ENCODE results near the gene TTF1. TPM values are rescaled to one million over a fixed set of nuclear protein-coding genes. Genes with fewer than 3 reads are reported as not detected.

TTF1 gene
- total RNA-seq, 1 donor from 2014 or later, result 18.0 TPM

GRCh38 chr9:132367613-132368313 is 38.9 kb downstream of the TTF1 start:
- DNase-seq, result no peak
- no peaks in the 10 kb centered on the region for H3K9me3 Mint-ChIP-seq (ENCODE audit: unreplicated experiment)
- no peaks in the 10 kb centered on the region for H3K27me3 Mint-ChIP-seq (ENCODE audit: unreplicated experiment)
- TF ChIP-seq, protein P1, sequence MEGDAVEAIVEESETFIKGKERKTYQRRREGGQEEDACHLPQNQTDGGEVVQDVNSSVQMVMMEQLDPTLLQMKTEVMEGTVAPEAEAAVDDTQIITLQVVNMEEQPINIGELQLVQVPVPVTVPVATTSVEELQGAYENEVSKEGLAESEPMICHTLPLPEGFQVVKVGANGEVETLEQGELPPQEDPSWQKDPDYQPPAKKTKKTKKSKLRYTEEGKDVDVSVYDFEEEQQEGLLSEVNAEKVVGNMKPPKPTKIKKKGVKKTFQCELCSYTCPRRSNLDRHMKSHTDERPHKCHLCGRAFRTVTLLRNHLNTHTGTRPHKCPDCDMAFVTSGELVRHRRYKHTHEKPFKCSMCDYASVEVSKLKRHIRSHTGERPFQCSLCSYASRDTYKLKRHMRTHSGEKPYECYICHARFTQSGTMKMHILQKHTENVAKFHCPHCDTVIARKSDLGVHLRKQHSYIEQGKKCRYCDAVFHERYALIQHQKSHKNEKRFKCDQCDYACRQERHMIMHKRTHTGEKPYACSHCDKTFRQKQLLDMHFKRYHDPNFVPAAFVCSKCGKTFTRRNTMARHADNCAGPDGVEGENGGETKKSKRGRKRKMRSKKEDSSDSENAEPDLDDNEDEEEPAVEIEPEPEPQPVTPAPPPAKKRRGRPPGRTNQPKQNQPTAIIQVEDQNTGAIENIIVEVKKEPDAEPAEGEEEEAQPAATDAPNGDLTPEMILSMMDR (IDR thresholded peaks at IDR 0.05; ENCODE audit: partially characterized antibody, unreplicated experiment), result no peak
- no peak overlapping the region for H3K4me3 Mint-ChIP-seq (ENCODE audit: unreplicated experiment)
- no peaks in the 10 kb centered on the region for H3K4me1 Mint-ChIP-seq (ENCODE audit: low read depth, unreplicated experiment)
- no peak overlapping the region for H3K27ac Mint-ChIP-seq (ENCODE audit: unreplicated experiment)
- no peaks in the 10 kb centered on the region for H3K36me3 Mint-ChIP-seq (ENCODE audit: unreplicated experiment)

DNA sequence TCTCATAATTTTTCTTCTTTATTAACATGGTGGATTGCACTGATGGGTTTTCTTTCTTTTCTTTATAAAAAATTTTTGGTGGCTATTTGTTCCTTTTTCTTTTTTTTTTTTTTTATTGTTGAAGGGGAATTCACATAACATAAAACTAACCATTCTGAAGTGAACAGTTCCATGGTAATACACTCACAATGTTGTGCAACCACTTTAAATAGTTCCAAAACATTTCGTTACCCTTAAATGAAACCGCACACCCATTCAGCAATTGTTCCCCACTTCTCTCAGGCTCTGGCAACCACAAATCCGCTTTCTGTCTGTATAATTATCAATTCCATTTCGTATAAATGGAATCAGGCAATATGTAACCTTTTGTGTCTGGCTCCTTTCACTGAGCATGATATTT is 40.2 kb downstream of the TTF1 start:
- H3K4me1 Mint-ChIP-seq (ENCODE audit: low read depth, unreplicated experiment), result no peaks in the 10 kb centered on the region
- H3K27ac Mint-ChIP-seq (ENCODE audit: unreplicated experiment), result no peak overlapping the region
- no peak overlapping the region for H3K4me3 Mint-ChIP-seq (ENCODE audit: unreplicated experiment)
- DNase-seq, result no peak
- no peaks in the 10 kb centered on the region for H3K9me3 Mint-ChIP-seq (ENCODE audit: unreplicated experiment)
- TF ChIP-seq, protein P1 (IDR thresholded peaks at IDR 0.05; ENCODE audit: partially characterized antibody, unreplicated experiment), result no peak
- no peaks in the 10 kb centered on the region for H3K36me3 Mint-ChIP-seq (ENCODE audit: unreplicated experiment)
- H3K27me3 Mint-ChIP-seq (ENCODE audit: unreplicated experiment), result no peaks in the 10 kb centered on the region

DNA sequence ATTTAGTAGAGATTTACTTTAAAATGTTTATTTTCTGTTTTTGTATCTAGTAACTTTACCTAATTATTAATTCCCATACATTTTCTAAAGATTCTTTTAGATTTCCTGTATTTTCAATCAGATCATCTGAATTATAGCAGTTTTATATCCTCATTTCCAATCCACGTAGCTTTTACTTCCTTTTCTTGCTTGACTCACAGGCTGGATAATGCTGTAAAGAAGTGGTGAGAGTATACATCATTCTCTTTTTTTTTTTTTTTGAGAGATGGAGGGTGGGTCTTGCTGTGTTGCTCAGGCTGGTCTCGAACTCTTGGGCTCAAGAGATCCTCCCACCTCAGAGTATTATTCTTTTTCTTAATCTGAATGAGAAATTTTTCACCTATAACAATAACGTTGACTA is 40.7 kb downstream of the TTF1 start:
- TF ChIP-seq, protein P1 (IDR thresholded peaks at IDR 0.05; ENCODE audit: partially characterized antibody, unreplicated experiment), result no peak
- H3K9me3 Mint-ChIP-seq (ENCODE audit: unreplicated experiment), result no peaks in the 10 kb centered on the region
- H3K27me3 Mint-ChIP-seq (ENCODE audit: unreplicated experiment), result no peaks in the 10 kb centered on the region
- no peak overlapping the region for H3K4me3 Mint-ChIP-seq (ENCODE audit: unreplicated experiment)
- H3K27ac Mint-ChIP-seq (ENCODE audit: unreplicated experiment), result no peak overlapping the region
- H3K36me3 Mint-ChIP-seq (ENCODE audit: unreplicated experiment), result no peaks in the 10 kb centered on the region
- no peak for DNase-seq
- H3K4me1 Mint-ChIP-seq (ENCODE audit: low read depth, unreplicated experiment), result no peaks in the 10 kb centered on the region

GRCh38 chr9:132364068-132364467 is 42.6 kb downstream of the TTF1 start:
- TF ChIP-seq, protein P1 (IDR thresholded peaks at IDR 0.05; ENCODE audit: partially characterized antibody, unreplicated experiment), result no peak
- H3K27me3 Mint-ChIP-seq (ENCODE audit: unreplicated experiment), result no peaks in the 10 kb centered on the region

DNA sequence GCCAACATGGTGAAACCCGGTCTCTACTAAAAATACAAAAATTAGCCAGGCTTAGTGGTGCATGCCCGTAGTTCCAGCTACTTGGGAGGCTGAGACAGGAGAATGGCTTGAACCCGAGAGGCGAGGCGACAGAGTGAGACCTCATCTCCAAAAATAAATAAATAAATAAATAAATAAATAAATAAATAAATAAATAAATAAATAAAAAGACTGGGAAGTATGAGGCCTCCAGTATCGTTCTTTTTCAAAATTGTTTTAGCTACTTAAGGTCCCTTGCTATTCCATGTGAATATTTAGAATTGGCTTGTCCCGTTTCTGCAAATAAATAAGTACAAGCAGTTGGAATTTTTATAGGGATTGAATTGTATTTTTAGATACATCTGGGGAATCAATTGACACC is 48.9 kb downstream of the TTF1 start:
- TF ChIP-seq, protein P1 (IDR thresholded peaks at IDR 0.05; ENCODE audit: partially characterized antibody, unreplicated experiment), result no peak
- H3K4me1 Mint-ChIP-seq (ENCODE audit: low read depth, unreplicated experiment), result peaks cover 13% of the 10 kb centered on the region
- H3K27me3 Mint-ChIP-seq (ENCODE audit: unreplicated experiment), result peaks cover 3% of the 10 kb centered on the region
- no peak overlapping the region for H3K27ac Mint-ChIP-seq (ENCODE audit: unreplicated experiment)
- no peaks in the 10 kb centered on the region for H3K36me3 Mint-ChIP-seq (ENCODE audit: unreplicated experiment)
- no peak overlapping the region for H3K4me3 Mint-ChIP-seq (ENCODE audit: unreplicated experiment)
- peaks cover 4% of the 10 kb centered on the region for H3K9me3 Mint-ChIP-seq (ENCODE audit: unreplicated experiment)
- no peak for DNase-seq

More at GRCh38 chr9:132364068-132364467, 42.6 kb downstream of the TTF1 start:
- no peaks in the 10 kb centered on the region for H3K9me3 Mint-ChIP-seq (ENCODE audit: unreplicated experiment)
- H3K4me3 Mint-ChIP-seq (ENCODE audit: unreplicated experiment), result no peak overlapping the region
- no peak overlapping the region for H3K27ac Mint-ChIP-seq (ENCODE audit: unreplicated experiment)
- H3K4me1 Mint-ChIP-seq (ENCODE audit: low read depth, unreplicated experiment), result no peaks in the 10 kb centered on the region
- DNase-seq, result no peak
- H3K36me3 Mint-ChIP-seq (ENCODE audit: unreplicated experiment), result no peaks in the 10 kb centered on the region

All from glutamatergic neuron (in vitro differentiated cells).